OCI-LY7 (cell line): ENCODE results near the gene UBN1.

Experiments
- EZH2phosphoT487 ChIP-seq: fragments of 200-600 bp; sonication (generic); IDR thresholded peaks from 2 replicates; pipeline ENCODE4 v1.6.1; 2018; ENCODE audit warnings: low read depth, borderline replicate concordance, mild to moderate bottlenecking, mixed run types, antibody characterized with exemption, low read length, moderate library complexity, mixed read lengths
- TF ChIP-seq, protein P1 (sequence below): fragments of 200-600 bp; sonication (generic); conservative IDR thresholded peaks from 2 replicates; pipeline ENCODE4 v1.5.1; 2014; ENCODE audit warnings: mild to moderate bottlenecking, antibody characterized with exemption, low read length, moderate library complexity, mixed read lengths

- TF ChIP-seq, protein P1, sequence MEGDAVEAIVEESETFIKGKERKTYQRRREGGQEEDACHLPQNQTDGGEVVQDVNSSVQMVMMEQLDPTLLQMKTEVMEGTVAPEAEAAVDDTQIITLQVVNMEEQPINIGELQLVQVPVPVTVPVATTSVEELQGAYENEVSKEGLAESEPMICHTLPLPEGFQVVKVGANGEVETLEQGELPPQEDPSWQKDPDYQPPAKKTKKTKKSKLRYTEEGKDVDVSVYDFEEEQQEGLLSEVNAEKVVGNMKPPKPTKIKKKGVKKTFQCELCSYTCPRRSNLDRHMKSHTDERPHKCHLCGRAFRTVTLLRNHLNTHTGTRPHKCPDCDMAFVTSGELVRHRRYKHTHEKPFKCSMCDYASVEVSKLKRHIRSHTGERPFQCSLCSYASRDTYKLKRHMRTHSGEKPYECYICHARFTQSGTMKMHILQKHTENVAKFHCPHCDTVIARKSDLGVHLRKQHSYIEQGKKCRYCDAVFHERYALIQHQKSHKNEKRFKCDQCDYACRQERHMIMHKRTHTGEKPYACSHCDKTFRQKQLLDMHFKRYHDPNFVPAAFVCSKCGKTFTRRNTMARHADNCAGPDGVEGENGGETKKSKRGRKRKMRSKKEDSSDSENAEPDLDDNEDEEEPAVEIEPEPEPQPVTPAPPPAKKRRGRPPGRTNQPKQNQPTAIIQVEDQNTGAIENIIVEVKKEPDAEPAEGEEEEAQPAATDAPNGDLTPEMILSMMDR: no peak
- TF ChIP-seq EZH2phosphoT487: no peak
These were observed 19.3 kb downstream of the UBN1 start for GRCh38 chr16:4866586-4866985.
